Measurements from ENCODE around the gene MTMR3.

Gene MTMR3

GRCh38 chr22:29926057-29926456, 43.1 kb downstream of the MTMR3 start:
- Histone ChIP-seq H3K9me3 (ENCODE audit: insufficient read depth, low read depth, low read length) (no peaks in the 10 kb centered on the region), H3K4me1 (ENCODE audit: insufficient read depth, low read length) (0 out of 2 replicates have a peak, but pooled peaks cover 4% of the 10 kb centered on the region), H3K4me3 (ENCODE audit: low read length) (no peak overlapping the region), H3K9ac (ENCODE audit: low read depth, low read length) (no peak overlapping the region), H3K27ac (ENCODE audit: low read length) (no peak overlapping the region), H3K27me3 (ENCODE audit: insufficient read depth, low read length) (no peaks in the 10 kb centered on the region), H3K36me3 (ENCODE audit: insufficient read depth, low read depth, low read length) (no peaks in the 10 kb centered on the region)

- Histone ChIP-seq H3K36me3 (ENCODE audit: insufficient read depth, low read depth, low read length) (no peaks in the 10 kb centered on the region), H3K27me3 (ENCODE audit: insufficient read depth, low read length) (no peaks in the 10 kb centered on the region), H3K9me3 (ENCODE audit: insufficient read depth, low read depth, low read length) (no peaks in the 10 kb centered on the region), H3K9ac (ENCODE audit: low read depth, low read length) (no peak overlapping the region), H3K4me1 (ENCODE audit: insufficient read depth, low read length) (no peaks in the 10 kb centered on the region), H3K4me3 (ENCODE audit: low read length) (no peak overlapping the region), H3K27ac (ENCODE audit: low read length) (no peak overlapping the region)
Observed at GRCh38 chr22:29932136-29932535, 49.2 kb downstream of the MTMR3 start.

DNA sequence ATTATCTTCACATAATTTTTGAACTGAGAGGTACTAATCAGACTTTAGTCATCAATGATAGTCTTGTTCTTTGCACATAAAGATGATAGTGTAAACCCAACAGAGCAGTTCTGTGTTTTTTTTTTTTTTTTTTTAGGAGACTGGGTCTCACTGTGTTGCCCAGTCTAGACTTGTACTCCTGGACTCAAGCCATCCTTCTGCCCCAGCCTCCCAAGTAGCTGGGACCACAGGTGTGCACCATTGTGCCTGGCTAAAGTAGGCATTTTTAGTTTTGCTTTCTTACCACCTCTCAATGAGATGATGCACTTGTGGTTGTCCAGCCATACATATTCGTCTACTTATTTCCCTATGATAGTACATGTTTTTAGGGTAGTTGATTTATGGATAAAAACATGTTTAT, 50.6 kb downstream of the MTMR3 start:
- no peak overlapping the region for H3K9ac ChIP-seq (ENCODE audit: low read depth, low read length)
- no peaks in the 10 kb centered on the region for H3K27me3 ChIP-seq (ENCODE audit: insufficient read depth, low read length)
- peaks cover 8% of the 10 kb centered on the region for H3K4me1 ChIP-seq (ENCODE audit: insufficient read depth, low read length)
- H3K27ac ChIP-seq (ENCODE audit: low read length), result no peak overlapping the region
- H3K36me3 ChIP-seq (ENCODE audit: insufficient read depth, low read depth, low read length), result no peaks in the 10 kb centered on the region
- no peak overlapping the region for H3K4me3 ChIP-seq (ENCODE audit: low read length)
- no peaks in the 10 kb centered on the region for H3K9me3 ChIP-seq (ENCODE audit: insufficient read depth, low read depth, low read length)

GRCh38 chr22:29934596-29934995, 51.6 kb downstream of the MTMR3 start:
- no peaks in the 10 kb centered on the region for H3K27me3 ChIP-seq (ENCODE audit: insufficient read depth, low read length)
- no peak overlapping the region for H3K27ac ChIP-seq (ENCODE audit: low read length)
- no peak overlapping the region for H3K9ac ChIP-seq (ENCODE audit: low read depth, low read length)
- no peaks in the 10 kb centered on the region for H3K9me3 ChIP-seq (ENCODE audit: insufficient read depth, low read depth, low read length)
- peaks cover 8% of the 10 kb centered on the region for H3K4me1 ChIP-seq (ENCODE audit: insufficient read depth, low read length)
- no peak overlapping the region for H3K4me3 ChIP-seq (ENCODE audit: low read length)
- H3K36me3 ChIP-seq (ENCODE audit: insufficient read depth, low read depth, low read length), result no peaks in the 10 kb centered on the region

DNA sequence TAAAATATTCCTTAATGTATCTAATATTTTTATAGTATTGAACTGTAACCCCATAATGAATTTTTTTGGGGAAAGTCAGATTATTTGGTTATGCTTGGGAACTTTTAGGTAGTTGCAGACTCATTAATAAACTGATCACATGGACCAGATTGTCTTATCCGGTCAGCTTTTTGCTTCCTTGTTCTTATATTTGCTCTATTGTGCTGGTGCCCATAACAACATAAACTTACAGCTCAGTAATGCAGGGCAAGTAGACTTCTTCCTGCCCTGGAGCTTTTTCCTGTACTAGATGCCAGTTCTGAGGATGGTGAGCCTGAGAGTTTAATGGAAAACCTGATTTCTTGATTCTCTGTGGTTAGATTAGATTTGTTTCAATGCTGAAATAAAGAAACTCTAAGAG, 53.2 kb downstream of the MTMR3 start:
- Histone ChIP-seq H3K9ac (ENCODE audit: low read depth, low read length) (no peak overlapping the region), H3K4me1 (ENCODE audit: insufficient read depth, low read length) (peaks cover 8% of the 10 kb centered on the region), H3K9me3 (ENCODE audit: insufficient read depth, low read depth, low read length) (0 out of 2 replicates have a peak, but pooled peaks cover 3% of the 10 kb centered on the region), H3K27me3 (ENCODE audit: insufficient read depth, low read length) (no peaks in the 10 kb centered on the region), H3K4me3 (ENCODE audit: low read length) (no peak overlapping the region), H3K36me3 (ENCODE audit: insufficient read depth, low read depth, low read length) (no peaks in the 10 kb centered on the region), H3K27ac (ENCODE audit: low read length) (no peak overlapping the region)

DNA sequence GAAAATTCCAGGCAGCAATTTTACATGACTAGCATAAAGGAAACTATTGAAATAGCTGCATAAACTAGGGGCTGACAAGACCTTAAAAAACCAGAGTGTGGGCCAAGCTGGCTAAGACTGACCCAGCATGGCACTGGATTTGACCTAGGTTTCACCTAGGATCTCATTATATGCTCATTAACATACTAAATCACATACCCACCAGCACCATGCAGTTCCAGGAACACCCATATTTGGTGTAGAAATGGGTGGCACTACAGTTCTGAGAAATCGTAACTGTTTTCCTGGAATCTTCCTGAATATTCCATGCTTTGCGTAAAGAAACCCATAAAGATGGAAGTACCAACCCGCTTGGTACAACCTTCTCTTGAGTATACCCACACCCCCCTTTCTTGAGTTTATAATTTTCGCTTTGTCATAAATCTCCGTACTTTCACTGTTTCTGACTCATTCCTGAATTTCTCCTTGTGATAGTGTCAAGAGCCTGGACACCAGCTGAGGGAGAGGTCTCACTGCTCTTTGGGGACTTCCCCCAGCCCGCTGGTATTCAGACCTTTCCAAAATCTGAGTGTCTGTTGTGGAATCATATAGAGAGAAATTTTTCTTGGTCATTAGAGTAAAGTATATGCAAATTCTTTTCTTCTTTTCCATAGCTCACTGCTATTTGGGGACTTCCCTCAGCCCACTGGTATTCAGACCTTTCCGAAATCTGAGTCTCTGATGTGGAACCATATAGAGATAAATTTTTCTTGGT, 55.1 kb downstream of the MTMR3 start:
- Histone ChIP-seq H3K27me3 (ENCODE audit: insufficient read depth, low read length) (no peaks in the 10 kb centered on the region), H3K27ac (ENCODE audit: low read length) (no peak overlapping the region), H3K4me3 (ENCODE audit: low read length) (no peak overlapping the region), H3K36me3 (ENCODE audit: insufficient read depth, low read depth, low read length) (no peaks in the 10 kb centered on the region), H3K9me3 (ENCODE audit: insufficient read depth, low read depth, low read length) (peaks cover 11% of the 10 kb centered on the region), H3K4me1 (ENCODE audit: insufficient read depth, low read length) (peaks cover 8% of the 10 kb centered on the region), H3K9ac (ENCODE audit: low read depth, low read length) (no peak overlapping the region)

GRCh38 chr22:29940526-29940925, 57.6 kb downstream of the MTMR3 start:
- Histone ChIP-seq H3K9ac (ENCODE audit: low read depth, low read length) (no peak overlapping the region), H3K9me3 (ENCODE audit: insufficient read depth, low read depth, low read length) (peaks cover 11% of the 10 kb centered on the region), H3K36me3 (ENCODE audit: insufficient read depth, low read depth, low read length) (no peaks in the 10 kb centered on the region), H3K4me1 (ENCODE audit: insufficient read depth, low read length) (peaks cover 17% of the 10 kb centered on the region), H3K27ac (ENCODE audit: low read length) (no peak overlapping the region), H3K27me3 (ENCODE audit: insufficient read depth, low read length) (no peaks in the 10 kb centered on the region), H3K4me3 (ENCODE audit: low read length) (no peak overlapping the region)

DNA sequence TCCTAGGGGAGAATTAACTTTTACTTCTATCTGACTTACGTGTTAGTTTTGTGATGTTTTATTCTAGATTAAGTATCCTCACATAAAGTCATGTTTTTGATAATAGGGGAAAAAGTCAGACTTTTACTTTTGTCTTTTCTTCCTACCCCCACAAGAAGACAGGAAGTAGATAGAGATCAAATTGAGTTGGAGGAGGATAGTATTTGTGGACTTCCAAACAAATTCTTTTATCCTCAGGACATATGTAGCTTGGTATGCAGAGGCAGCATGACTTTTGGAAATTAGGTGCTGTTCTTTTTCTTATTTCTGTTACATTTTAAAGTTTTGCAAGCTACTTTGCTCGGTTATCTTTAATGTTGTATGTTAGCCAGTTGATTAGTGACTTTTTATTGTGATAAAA, 61.4 kb downstream of the MTMR3 start:
- no peak overlapping the region for H3K4me3 ChIP-seq (ENCODE audit: low read length)
- H3K27ac ChIP-seq (ENCODE audit: low read length), result no peak overlapping the region
- no peaks in the 10 kb centered on the region for H3K36me3 ChIP-seq (ENCODE audit: insufficient read depth, low read depth, low read length)

GRCh38 chr22:29945435-29945834, 62.5 kb downstream of the MTMR3 start:
- no peaks in the 10 kb centered on the region for H3K27me3 ChIP-seq (ENCODE audit: insufficient read depth, low read length)
- no peak overlapping the region for H3K4me3 ChIP-seq (ENCODE audit: low read length)
- no peak overlapping the region for H3K9ac ChIP-seq (ENCODE audit: low read depth, low read length)

More for the DNA sequence above, 61.4 kb downstream of the MTMR3 start:
- peaks cover 11% of the 10 kb centered on the region for H3K9me3 ChIP-seq (ENCODE audit: insufficient read depth, low read depth, low read length)
- no peak overlapping the region for H3K9ac ChIP-seq (ENCODE audit: low read depth, low read length)
- H3K4me1 ChIP-seq (ENCODE audit: insufficient read depth, low read length), result peaks cover 32% of the 10 kb centered on the region
- H3K27me3 ChIP-seq (ENCODE audit: insufficient read depth, low read length), result no peaks in the 10 kb centered on the region

GRCh38 chr22:29946220-29946619, 63.2 kb downstream of the MTMR3 start:
- H3K36me3 ChIP-seq (ENCODE audit: insufficient read depth, low read depth, low read length), result no peaks in the 10 kb centered on the region
- peaks cover 8% of the 10 kb centered on the region for H3K9me3 ChIP-seq (ENCODE audit: insufficient read depth, low read depth, low read length)
- no peak overlapping the region for H3K9ac ChIP-seq (ENCODE audit: low read depth, low read length)
- H3K27me3 ChIP-seq (ENCODE audit: insufficient read depth, low read length), result no peaks in the 10 kb centered on the region
- no peak overlapping the region for H3K4me3 ChIP-seq (ENCODE audit: low read length)
- peaks cover 32% of the 10 kb centered on the region for H3K4me1 ChIP-seq (ENCODE audit: insufficient read depth, low read length)
- H3K27ac ChIP-seq (ENCODE audit: low read length), result no peak overlapping the region

More at GRCh38 chr22:29945435-29945834, 62.5 kb downstream of the MTMR3 start:
- Histone ChIP-seq H3K27ac (ENCODE audit: low read length) (no peak overlapping the region), H3K9me3 (ENCODE audit: insufficient read depth, low read depth, low read length) (peaks cover 11% of the 10 kb centered on the region), H3K36me3 (ENCODE audit: insufficient read depth, low read depth, low read length) (no peaks in the 10 kb centered on the region), H3K4me1 (ENCODE audit: insufficient read depth, low read length) (peaks cover 32% of the 10 kb centered on the region)

- Histone ChIP-seq H3K4me1 (ENCODE audit: insufficient read depth, low read length) (peaks cover 39% of the 10 kb centered on the region), H3K27ac (ENCODE audit: low read length) (peak overlapping the region; percentile 12), H3K27me3 (ENCODE audit: insufficient read depth, low read length) (no peaks in the 10 kb centered on the region), H3K36me3 (ENCODE audit: insufficient read depth, low read depth, low read length) (no peaks in the 10 kb centered on the region), H3K9me3 (ENCODE audit: insufficient read depth, low read depth, low read length) (no peaks in the 10 kb centered on the region), H3K9ac (ENCODE audit: low read depth, low read length) (peak overlapping the region; percentile 7; the same call in 1 of the 2 replicates), H3K4me3 (ENCODE audit: low read length) (peak overlapping the region; percentile 17; the same call in 1 of the 2 replicates)
Observed at GRCh38 chr22:29947410-29948384, 64.7 kb downstream of the MTMR3 start.
